H1 (cell line): Measurements from ENCODE around the gene NEURL1. TPM values are rescaled to one million over a fixed set of nuclear protein-coding genes. Genes with fewer than 3 reads are reported as not detected.

Experiments
- CTCF ChIA-PET: fragments of 300-600 bp; sonication (Branson Sonifier 250); formaldehyde crosslinking; loops from one replicate; lab custom pipeline; 2021; ENCODE audit not compliant: partially characterized antibody; lab: Charles Lee
- POLR2A ChIA-PET: fragments of 300-600 bp; sonication (Branson Sonifier 250); formaldehyde crosslinking; loops from one replicate; lab custom pipeline; 2021; ENCODE audit warnings: inconsistent platforms; ENCODE audit not compliant: partially characterized antibody; lab: Charles Lee
- DNase-seq, 2 experiments: peaks; one replicate each; pipeline versions ENCODE4 v3.0.0 to v3.0.0-alpha.2; 2010 to 2022; ENCODE audit warnings: low spot score in 2 of 2, low read depth in 1 of 2, mixed read lengths in 1 of 2
- FAIRE-seq: peaks from 2 replicates; lab custom pipeline; 2011; peaks lifted over from hg19 to GRCh38; lab: Jason Lieb, UNC
- H2AFZ ChIP-seq: 2 replicates; pipeline ENCODE4 v1.8.1; 2012; ENCODE audit warnings: low read length, inconsistent platforms
- H2AK5ac ChIP-seq: 2 replicates; pipeline ENCODE4 v1.6.1; 2013; ENCODE audit warnings: low read depth, low read length
- H2BK120ac ChIP-seq: replicated peaks from 2 replicates; pipeline ENCODE3; 2013; ENCODE audit warnings: low read depth, low read length, inconsistent platforms
- H2BK12ac ChIP-seq: 2 replicates; pipeline ENCODE4 v1.6.1; 2013; ENCODE audit warnings: low read depth, low read length
- H2BK15ac ChIP-seq: 2 replicates; pipeline ENCODE4 v1.6.1; 2013; ENCODE audit warnings: low read length
- H2BK20ac ChIP-seq: 2 replicates; pipeline ENCODE4 v1.6.1; 2013; ENCODE audit warnings: low read length
- H2BK5ac ChIP-seq: 2 replicates; pipeline ENCODE4 v1.6.1; 2013; ENCODE audit warnings: low read depth, low read length
- H3K14ac ChIP-seq: 2 replicates; pipeline ENCODE4 v1.6.1; 2013; ENCODE audit warnings: inconsistent platforms; ENCODE audit not compliant: insufficient read length
- H3K18ac ChIP-seq: 2 replicates; pipeline ENCODE4 v1.6.1; 2013; ENCODE audit warnings: low read length; ENCODE audit errors: extremely low read depth
- H3K23ac ChIP-seq: 2 replicates; pipeline ENCODE4 v1.6.1; 2013; ENCODE audit warnings: inconsistent platforms; ENCODE audit not compliant: insufficient read length
- H3K23me2 ChIP-seq: 2 replicates; pipeline ENCODE4 v1.6.1; 2013; ENCODE audit warnings: low read depth, low read length
- H3K27ac ChIP-seq: 2 replicates; pipeline ENCODE4 v1.6.1; 2011; ENCODE audit warnings: low read depth, low read length, inconsistent platforms
- H3K27me3 ChIP-seq, 4 experiments: replicated peaks in 1 of 4; 1 replicate in 1 of 4; 2 replicates in 3 of 4; pipeline versions ENCODE4 v1.6.1 to v1.8.1; 2011 to 2013; ENCODE audit warnings: low read length in 3 of 4, mild to moderate bottlenecking in 3 of 4, inconsistent platforms in 2 of 4, mixed read lengths in 2 of 4, moderate library complexity in 1 of 4; ENCODE audit not compliant: control insufficient read depth in 3 of 4, insufficient read depth in 3 of 4; ENCODE audit errors: extremely low read depth in 1 of 4
- H3K36me3 ChIP-seq, 4 experiments: 2 replicates each; pipeline versions ENCODE4 v1.6.1 to v1.8.1; 2011 to 2013; ENCODE audit warnings: mild to moderate bottlenecking in 4 of 4, low read length in 3 of 4, moderate library complexity in 2 of 4, control low read depth in 1 of 4, inconsistent platforms in 1 of 4; ENCODE audit not compliant: insufficient read depth in 4 of 4, control insufficient read depth in 2 of 4
- H3K4ac ChIP-seq: replicated peaks from 2 replicates; pipeline ENCODE3; 2013; ENCODE audit warnings: low read length, low read depth, mixed read lengths, inconsistent platforms; ENCODE audit not compliant: insufficient read length
- H3K4me1 ChIP-seq, 4 experiments: replicated peaks in 1 of 4; 1 replicate in 1 of 4; 2 replicates in 3 of 4; pipeline versions ENCODE4 v1.6.1 to v1.8.1; 2011 to 2013; ENCODE audit warnings: low read length in 3 of 4, inconsistent platforms in 2 of 4, mixed read lengths in 1 of 4; ENCODE audit not compliant: insufficient read depth in 4 of 4, control insufficient read depth in 3 of 4
- H3K4me2 ChIP-seq, 2 experiments: 2 replicates each; pipeline versions ENCODE4 v1.6.1 to v1.8.1; 2011 to 2013; ENCODE audit warnings: low read depth in 2 of 2, low read length in 2 of 2, control low read depth in 1 of 2, inconsistent platforms in 1 of 2, mild to moderate bottlenecking in 1 of 2; ENCODE audit not compliant: insufficient read depth in 1 of 2
- H3K4me3 ChIP-seq, 4 experiments: fragments of 200-600, 300-600 bp in 1 of 4; sonication (generic), shearing (Covaris generic), sonication (Bioruptor Twin) in 1 of 4; 2 replicates each; pipeline versions ENCODE4 v1.5.1 to v1.8.1; 2011 to 2016; ENCODE audit warnings: low read length in 4 of 4, low read depth in 3 of 4, control low read depth in 2 of 4, inconsistent platforms in 2 of 4, mild to moderate bottlenecking in 2 of 4, mixed read lengths in 1 of 4, moderate library complexity in 1 of 4; ENCODE audit not compliant: insufficient read depth in 2 of 4; ENCODE audit errors: extremely low read depth in 1 of 4
- H3K56ac ChIP-seq: replicated peaks from 2 replicates; pipeline ENCODE3; 2013; ENCODE audit warnings: low read depth, mild to moderate bottlenecking, mixed read lengths, low read length, inconsistent platforms; ENCODE audit not compliant: insufficient read length
- H3K79me1 ChIP-seq: 2 replicates; pipeline ENCODE4 v1.6.1; 2013; ENCODE audit warnings: low read depth, low read length, control low read depth
- H3K79me2 ChIP-seq, 2 experiments: 2 replicates each; pipeline versions ENCODE4 v1.6.1 to v1.8.1; 2012 to 2013; ENCODE audit warnings: low read length in 2 of 2, mild to moderate bottlenecking in 2 of 2, inconsistent platforms in 1 of 2; ENCODE audit not compliant: insufficient read depth in 2 of 2, control insufficient read depth in 1 of 2
- H3K9ac ChIP-seq, 4 experiments: replicated peaks in 1 of 4; 1 replicate in 1 of 4; 2 replicates in 3 of 4; pipeline versions ENCODE4 v1.6.1 to v1.8.1; 2011 to 2013; ENCODE audit warnings: low read depth in 3 of 4, low read length in 3 of 4, control low read depth in 2 of 4, mild to moderate bottlenecking in 2 of 4, moderate library complexity in 2 of 4, inconsistent platforms in 1 of 4; ENCODE audit errors: extremely low read depth in 1 of 4
- H3K9me3 ChIP-seq, 2 experiments: 2 replicates each; pipeline versions ENCODE4 v1.6.1 to v1.8.1; 2012 to 2013; ENCODE audit warnings: mild to moderate bottlenecking in 2 of 2, moderate library complexity in 2 of 2, control low read depth in 1 of 2, inconsistent platforms in 1 of 2, low read depth in 1 of 2, low read length in 1 of 2, mixed read lengths in 1 of 2; ENCODE audit not compliant: insufficient read depth in 2 of 2
- H4K20me1 ChIP-seq, 2 experiments: replicated peaks in 1 of 2; 2 replicates each; pipeline versions ENCODE3 to v1.8.1; 2011 to 2013; ENCODE audit warnings: inconsistent platforms in 2 of 2, low read length in 2 of 2, mild to moderate bottlenecking in 1 of 2; ENCODE audit not compliant: insufficient read depth in 2 of 2, control insufficient read depth in 1 of 2
- H4K5ac ChIP-seq: 2 replicates; pipeline ENCODE4 v1.6.1; 2013; ENCODE audit warnings: low read length, low read depth, mixed read lengths, inconsistent platforms; ENCODE audit not compliant: insufficient read length
- H4K8ac ChIP-seq: 2 replicates; pipeline ENCODE4 v1.8.0; 2013; ENCODE audit warnings: mild to moderate bottlenecking, moderate library complexity, low read length, inconsistent platforms; ENCODE audit not compliant: insufficient read depth; ENCODE audit errors: extremely low read depth
- H4K91ac ChIP-seq: replicated peaks from 2 replicates; pipeline ENCODE3; 2013; ENCODE audit warnings: low read length, mixed read lengths, inconsistent platforms; ENCODE audit not compliant: insufficient read length
- NRF1 ChIP-seq: IDR thresholded peaks from 2 replicates; pipeline ENCODE4 v1.6.1; 2011; ENCODE audit warnings: mild to moderate bottlenecking, low read depth, low read length, improper control_type of control experiment
- SP2 ChIP-seq: IDR thresholded peaks from 2 replicates; pipeline ENCODE4 v1.6.1; 2012; ENCODE audit warnings: mild to moderate bottlenecking, low read length, inconsistent platforms
- SP4 ChIP-seq: IDR thresholded peaks from 2 replicates; pipeline ENCODE4 v1.6.1; 2012; ENCODE audit warnings: low read length, inconsistent platforms
- polyA plus RNA-seq, 7 experiments: library from polyadenylated mRNA; depleted of rRNA in 3 of 7; stranded (reverse) in 5 of 7; unstranded in 2 of 7; fragments of >200 nt in 5 of 7; fragments of 200-250 nt in 2 of 7; gene quantifications; 1 replicate in 5 of 7; 2 replicates in 1 of 7; 4 replicates in 1 of 7; pipeline versions ENCODE4 v1.2.1 to v1.2.3, GENCODE V29; 2011 to 2013; ENCODE audit warnings: missing spikeins in 2 of 7, mixed read lengths in 2 of 7
- total RNA-seq: library from RNA; stranded (reverse); fragmentation: NEBNext Ultra II Directional; extraction: Animal tissue kit (Norgen Biotek cat#: 25700); gene quantifications from 2 replicates; pipeline ENCODE4 v1.2.1, GENCODE V29; 2021

The NEURL1 gene
- total and polyA plus RNA-seq, 2 of the 8 experiments (the other 6 are each of a cell fraction or from before 2014, with no cell fraction given) = 0.54 to 0.58 TPM

DNA sequence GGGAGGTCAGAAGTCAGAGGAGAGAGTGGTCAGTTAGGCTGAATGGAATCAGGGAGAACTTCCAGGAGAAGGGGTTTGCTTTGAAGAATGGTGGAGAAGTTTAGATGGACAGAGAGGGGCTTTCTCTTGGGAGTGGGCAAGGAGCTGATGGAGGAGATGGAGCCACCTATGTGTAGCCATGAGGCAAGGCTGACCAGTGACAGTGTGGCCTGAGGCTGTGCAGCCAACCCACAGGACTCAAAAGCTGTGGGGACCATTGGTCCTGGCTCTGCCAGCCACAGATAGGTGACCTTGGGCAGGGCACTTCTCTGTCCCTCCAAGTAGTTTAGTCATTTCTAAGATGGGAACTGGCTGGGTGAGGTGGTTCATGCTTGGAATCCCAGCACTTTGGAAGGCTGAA, 18.7 kb downstream of the NEURL1 start:
- no peaks in the 10 kb centered on the region for H3K27me3 ChIP-seq
- no peak overlapping the region for H3K27ac ChIP-seq
- no peak overlapping the region; the same call in 1 of the 2 replicates for H4K8ac ChIP-seq
- H3K14ac ChIP-seq = no peak overlapping the region
- no peaks in the 10 kb centered on the region for H3K36me3 ChIP-seq
- no peak overlapping the region for H2BK5ac ChIP-seq
- H2BK12ac ChIP-seq = no peak overlapping the region
- no peak overlapping the region for H3K18ac ChIP-seq
- H3K23me2 ChIP-seq = no peaks in the 10 kb centered on the region
- no peaks in the 10 kb centered on the region for H3K79me1 ChIP-seq
- FAIRE-seq (no peak), DNase-seq (no peak)
- no peaks in the 10 kb centered on the region for H3K79me2 ChIP-seq
- H4K20me1 ChIP-seq = no peaks in the 10 kb centered on the region
- 0 out of 2 replicates have a peak overlapping the region, but pooled peaks have one; percentile 19 for H2BK15ac ChIP-seq
- no peak overlapping the region for H3K4me3 ChIP-seq
- no peak overlapping the region for H4K91ac ChIP-seq
- H3K9me3 ChIP-seq = no peaks in the 10 kb centered on the region
- H2AK5ac ChIP-seq = no peak overlapping the region
- H3K56ac ChIP-seq = no peak overlapping the region
- H2AFZ ChIP-seq = no peak overlapping the region
- H2BK120ac ChIP-seq = no peak overlapping the region
- no peak overlapping the region for H3K9ac ChIP-seq
- no peak overlapping the region for H2BK20ac ChIP-seq
- no peaks in the 10 kb centered on the region; a peak in 2 of 7 replicates for H3K4me1 ChIP-seq
- H3K4me2 ChIP-seq = no peak overlapping the region
- no peak overlapping the region for H3K4ac ChIP-seq
- H3K23ac ChIP-seq = no peak overlapping the region
- POLR2A ChIA-PET = no interaction called here
- no peak overlapping the region for H4K5ac ChIP-seq
- CTCF ChIA-PET = interaction anchor here (0.8 to 1.3 kb wide), 4 partner anchors 16 to 131 kb away, joined by 3 to 4 read pairs (median 3); no protein-coding TSS in a partner anchor
- TF ChIP-seq NRF1 (no peak), SP4 (no peak), SP2 (no peak)
